ENCODE results near the gene SLC47A1.
"Not testable (repeated sequence)": the region's sequence is repeated elsewhere in the genome, so short reads cannot be mapped to it uniquely, and the experiment has no call there.

The SLC47A1 gene, protein sequence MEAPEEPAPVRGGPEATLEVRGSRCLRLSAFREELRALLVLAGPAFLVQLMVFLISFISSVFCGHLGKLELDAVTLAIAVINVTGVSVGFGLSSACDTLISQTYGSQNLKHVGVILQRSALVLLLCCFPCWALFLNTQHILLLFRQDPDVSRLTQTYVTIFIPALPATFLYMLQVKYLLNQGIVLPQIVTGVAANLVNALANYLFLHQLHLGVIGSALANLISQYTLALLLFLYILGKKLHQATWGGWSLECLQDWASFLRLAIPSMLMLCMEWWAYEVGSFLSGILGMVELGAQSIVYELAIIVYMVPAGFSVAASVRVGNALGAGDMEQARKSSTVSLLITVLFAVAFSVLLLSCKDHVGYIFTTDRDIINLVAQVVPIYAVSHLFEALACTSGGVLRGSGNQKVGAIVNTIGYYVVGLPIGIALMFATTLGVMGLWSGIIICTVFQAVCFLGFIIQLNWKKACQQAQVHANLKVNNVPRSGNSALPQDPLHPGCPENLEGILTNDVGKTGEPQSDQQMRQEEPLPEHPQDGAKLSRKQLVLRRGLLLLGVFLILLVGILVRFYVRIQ

DNA sequence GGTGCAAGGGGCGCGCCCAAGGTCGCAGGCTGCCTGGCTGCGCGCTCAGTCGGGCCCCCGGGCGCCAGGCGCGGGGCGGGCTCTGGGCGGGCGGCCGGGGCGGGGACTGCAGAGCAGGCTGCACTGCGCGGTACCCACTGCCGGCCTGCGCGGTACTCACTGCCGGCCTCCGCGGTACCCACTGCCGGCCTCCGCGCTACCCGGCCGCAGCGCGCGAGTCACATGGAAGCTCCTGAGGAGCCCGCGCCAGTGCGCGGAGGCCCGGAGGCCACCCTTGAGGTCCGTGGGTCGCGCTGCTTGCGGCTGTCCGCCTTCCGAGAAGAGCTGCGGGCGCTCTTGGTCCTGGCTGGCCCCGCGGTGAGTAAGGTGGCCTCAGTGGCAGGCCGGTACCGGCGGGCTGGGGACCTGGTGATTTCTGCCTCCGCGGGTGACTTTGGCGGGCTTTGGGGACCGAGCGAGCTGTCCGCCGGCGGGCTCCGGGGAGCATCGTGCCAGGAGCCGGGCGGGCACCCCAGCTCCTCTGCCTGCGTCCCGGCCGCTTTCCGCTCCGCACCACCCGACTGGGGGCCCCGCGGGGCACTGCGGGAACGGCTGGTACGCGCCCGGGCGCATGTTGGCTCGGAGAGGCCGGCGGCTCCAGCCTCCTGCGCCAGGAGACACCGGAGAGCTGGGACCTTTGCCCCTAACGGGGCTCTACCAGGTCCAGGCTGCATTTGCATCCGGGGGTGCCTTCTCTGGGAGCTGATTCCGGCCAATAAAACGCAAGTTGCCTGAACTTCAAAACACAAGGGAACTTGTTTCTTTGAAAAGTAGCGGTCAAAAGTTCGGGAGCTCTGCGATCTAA is at the start of gene SLC47A1:
TSS of gene SLC47A1 (plus strand) at position 137 of the 844 bp plus-strand sequence. CDS start at position 223, 86 bp downstream.
- no peak for DNase-seq (ENCODE audit: low read depth, low spot score)

DNA sequence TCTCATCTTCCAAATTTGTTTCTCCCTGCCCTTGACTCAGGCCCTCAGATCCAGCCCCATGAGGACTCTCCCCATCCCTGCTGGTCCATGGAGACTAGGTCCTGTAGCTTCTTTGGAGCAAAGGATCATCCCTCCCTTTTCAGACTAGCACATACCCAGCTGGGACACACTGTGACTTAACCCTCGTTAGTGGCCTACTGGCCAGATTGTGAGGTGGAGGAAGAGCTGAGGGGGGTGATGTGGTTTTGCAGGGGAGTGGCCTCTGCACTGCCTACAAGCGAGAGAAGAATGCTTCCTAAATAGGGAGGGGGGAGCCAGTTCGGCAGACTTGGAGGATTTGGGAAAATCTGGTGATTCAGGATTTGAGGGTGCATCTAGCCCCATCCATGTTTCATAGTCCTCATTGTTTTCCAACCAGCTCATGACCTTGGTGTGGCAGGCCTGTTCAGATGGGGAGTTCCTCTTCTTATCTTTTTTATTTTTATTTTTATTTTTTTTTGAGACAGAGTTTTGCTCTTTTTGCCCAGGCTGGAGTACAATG is 47.8 kb upstream of the SLC47A1 start:
- DNase-seq (ENCODE audit: low read depth, low spot score) = no peak

DNA sequence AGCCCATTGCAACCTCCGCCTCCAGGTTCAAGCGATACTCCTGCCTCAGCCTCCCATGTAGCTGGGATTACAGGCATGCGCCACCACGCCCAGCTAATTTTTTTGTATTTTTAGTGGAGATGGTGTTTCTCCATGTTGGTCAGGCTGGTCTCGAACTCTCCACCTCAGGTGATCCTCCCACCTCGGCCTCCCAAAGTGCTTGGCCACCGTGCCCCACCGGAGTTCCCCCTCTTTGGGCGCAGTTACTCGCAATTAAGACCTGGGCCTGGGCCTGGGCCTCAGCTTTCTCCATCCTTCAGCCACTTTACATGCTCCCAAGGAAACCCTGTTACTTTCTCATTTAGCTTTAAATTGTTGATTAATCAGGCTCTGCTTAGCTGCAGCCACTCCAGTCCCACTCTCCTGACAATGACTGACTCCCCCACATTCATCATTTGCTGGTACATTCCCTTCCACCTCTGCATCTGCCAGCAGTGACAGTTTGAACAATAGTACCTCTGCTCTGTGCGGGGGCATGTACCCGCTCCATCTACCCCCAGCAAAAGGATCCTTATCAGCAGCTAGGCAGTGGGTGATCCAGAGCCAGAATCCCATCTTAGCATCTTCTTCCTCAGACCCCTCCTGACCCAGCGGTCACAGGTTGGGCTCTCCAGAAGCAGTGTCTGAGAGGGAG is 47.2 kb upstream of the SLC47A1 start:
- no peak for DNase-seq (ENCODE audit: low read depth, low spot score)

DNA sequence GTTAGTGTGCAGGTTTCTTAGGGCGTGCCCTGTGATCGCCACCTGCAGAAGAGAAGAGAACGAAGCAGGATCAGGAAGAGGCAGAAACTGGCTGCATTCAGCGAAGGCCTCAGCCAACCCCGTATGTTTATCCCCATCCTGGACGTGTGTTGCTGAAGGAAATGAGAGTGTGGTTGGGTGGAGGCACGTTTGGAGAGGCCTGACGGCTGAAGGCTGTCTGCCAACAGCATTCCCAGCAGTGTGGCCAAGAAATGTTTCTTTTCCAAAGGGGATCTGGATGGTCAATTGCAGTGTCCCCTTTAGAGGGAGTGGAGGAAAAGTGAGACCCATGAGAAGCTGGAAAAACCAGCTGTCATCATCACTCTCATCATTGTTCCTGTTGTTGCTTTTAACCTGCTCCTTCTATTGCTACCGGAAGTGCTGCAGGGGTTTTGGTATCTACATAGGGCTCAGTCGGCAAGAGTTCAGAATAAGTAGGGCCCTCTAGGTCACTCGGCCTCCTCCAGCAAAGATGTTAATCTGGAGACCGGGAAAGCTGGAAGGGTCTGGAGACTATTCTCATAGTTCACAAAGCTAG is 46.5 kb upstream of the SLC47A1 start:
- no peak for DNase-seq (ENCODE audit: low read depth, low spot score)

DNA sequence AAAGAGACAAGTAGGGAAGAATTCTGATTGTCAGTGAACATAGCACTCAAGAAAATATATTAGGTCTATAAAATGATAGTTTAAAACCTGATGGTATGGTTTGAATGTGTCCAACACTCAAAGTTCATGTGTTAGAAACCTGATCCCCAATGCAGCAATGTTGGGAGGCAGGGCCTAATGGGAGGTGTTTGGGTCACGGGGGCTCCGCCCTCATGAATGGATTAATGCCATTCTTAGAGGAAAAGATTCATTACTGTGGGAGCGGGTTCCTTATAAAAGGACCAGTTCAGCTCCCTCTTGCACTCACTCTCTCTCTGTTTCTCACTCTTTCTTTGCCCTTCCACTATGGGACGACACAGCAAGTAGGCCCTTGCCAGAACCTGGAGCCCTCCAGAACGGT is 41.5 kb upstream of the SLC47A1 start:
- no peak for DNase-seq (ENCODE audit: low read depth, low spot score)

DNA sequence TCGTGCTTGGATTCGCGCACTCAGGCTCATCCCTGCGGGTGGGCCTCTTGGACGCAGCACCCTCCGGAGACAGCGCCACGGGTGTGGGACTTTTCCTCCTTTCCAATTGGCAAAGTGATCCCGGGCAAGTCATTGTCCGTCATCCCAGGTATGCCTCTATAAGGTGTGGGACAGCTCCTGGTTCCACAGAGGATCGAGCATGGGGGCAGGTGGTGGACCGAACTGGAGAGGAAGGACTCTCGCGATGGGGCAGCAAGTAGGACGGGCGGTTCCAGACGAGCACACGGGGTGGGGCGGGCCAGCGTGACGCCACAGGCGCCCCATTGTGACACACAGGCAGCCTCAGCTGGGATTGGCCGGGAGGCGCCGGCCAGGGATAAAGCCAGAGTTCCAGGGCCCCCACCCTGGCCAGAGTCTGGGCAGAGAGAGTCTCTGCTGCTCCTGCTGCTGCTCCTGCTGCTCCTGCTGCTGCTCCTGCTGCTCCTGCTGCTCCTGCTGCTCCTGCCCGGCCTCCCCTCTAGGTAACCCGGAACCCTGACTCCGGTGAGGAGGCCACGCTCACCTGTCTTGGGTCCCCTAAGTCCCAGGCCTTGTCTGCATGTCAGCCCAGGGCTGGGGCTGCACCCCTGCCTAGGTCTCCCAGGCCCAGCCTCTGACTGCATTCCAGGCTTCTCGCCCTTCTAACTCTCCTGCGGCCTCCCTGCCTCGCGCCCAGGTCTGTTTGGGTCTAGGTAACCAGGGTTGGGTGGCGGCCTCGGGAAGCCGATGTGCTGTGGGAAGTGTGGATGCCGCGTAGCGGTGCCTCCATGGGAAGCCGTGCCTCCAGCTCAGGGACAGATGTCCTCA is 38.5 kb upstream of the SLC47A1 start:
- no peak for DNase-seq (ENCODE audit: low read depth, low spot score)

DNA sequence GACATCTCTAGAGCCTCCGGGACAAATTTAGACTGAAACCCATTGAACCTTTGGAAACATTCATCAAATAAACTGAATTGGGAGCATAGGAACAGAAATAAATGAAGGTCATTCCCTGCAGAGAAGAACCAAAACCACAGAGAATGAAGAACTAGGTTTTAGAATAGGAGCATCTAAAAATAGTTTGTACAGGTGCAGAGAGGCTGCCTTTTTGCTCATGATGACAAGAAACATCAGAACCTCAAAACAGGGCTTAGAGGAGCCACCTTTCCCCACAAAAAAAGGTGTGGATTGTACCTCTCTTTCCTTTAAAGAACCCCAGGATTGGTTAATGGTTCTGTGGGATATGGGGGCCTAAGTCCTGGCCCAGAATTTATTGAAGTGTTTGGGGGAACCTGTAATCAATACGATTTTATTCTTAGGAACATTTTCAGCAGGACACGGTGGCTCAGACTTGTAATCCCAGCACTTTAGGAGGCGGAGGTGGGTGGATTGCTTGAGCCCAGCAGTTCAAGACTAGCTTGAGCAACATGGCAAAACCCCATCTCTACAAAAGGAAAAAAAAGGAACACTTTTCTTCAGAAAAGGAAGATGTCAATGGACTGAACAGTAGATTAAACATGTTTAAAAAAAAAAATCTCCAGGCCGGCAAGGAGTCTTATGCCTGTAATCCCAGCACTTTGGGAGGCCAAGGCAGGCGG is 37.7 kb upstream of the SLC47A1 start:
- no peak for DNase-seq (ENCODE audit: low read depth, low spot score)

DNA sequence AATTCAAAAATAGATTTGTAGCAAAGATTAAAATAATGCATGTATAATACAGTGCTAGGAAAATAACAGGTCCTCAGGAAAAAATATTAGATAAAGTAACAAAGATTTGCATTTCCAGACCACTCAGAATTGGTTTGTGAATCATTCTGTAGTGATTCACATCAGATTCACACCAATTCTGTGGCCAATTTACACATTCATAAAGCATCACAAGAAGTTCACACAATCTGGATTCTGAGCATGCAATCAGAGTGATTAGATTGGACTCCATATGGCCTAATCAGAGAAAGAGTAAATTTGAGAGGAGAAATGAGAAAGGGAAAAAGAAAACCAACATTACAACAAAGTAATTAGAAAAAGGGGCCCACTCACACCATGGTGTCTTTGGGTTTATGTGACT is 36.0 kb upstream of the SLC47A1 start:
- no peak for DNase-seq (ENCODE audit: low read depth, low spot score)

DNA sequence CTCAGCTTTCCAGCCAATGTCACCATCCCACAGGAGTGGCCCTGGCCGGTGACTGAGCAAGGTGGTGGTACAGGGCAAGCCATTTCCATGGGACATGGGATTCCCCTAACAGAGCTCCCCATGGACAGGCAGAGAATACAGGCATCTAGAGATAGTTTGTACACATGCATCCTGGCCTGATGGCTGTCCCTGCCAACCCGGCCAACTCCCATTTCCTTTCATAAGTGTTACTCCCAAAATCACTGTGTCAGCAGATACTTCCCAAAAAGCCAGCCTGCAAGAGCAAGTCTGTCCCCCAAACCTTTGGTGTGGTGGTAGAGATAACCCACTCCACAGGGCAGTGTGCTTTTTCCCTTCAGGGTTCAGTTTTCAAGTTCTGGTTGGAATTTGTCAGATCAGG is 32.4 kb upstream of the SLC47A1 start:
- no peak for DNase-seq (ENCODE audit: low read depth, low spot score)

DNA sequence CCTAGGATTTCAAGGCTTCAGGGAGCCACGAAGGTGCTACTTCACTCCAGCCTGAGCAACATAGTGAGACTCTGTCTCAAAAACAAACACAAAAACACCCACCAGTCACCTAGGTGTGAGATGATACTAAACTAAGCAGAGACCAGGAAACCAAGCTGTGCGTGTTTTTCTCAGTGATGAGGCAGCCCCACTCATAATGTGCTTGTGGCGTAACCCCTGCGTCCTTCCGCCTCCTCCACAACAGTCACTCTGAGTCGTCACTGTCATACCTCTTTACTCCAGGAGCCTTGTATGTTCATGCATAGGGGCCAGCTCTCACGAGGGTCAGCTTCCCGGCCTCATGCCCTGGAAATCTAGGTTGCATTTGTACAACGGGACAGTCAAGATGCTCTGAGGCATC is 31.1 kb upstream of the SLC47A1 start:
- DNase-seq (ENCODE audit: low read depth, low spot score) = no peak

DNA sequence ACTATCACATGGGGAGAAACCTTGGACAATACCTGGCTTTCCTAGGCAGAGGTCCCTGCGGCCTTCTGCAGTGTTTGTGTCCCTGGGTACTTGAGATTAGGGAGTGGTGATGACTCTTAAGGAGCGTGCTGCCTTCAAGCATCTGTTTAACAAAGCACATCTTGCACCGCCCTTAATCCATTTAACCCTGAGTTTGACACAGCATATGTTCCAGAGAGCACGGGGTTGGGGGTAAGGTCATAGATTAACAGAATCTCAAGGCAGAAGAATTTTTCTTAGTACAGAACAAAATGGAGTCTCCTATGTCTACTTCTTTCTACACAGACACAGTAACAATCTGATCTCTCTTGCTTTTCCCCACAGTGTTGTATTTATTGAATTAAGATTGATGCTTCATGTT is 28.1 kb upstream of the SLC47A1 start:
- not testable (repeated sequence) for DNase-seq (ENCODE audit: low read depth, low spot score)

DNA sequence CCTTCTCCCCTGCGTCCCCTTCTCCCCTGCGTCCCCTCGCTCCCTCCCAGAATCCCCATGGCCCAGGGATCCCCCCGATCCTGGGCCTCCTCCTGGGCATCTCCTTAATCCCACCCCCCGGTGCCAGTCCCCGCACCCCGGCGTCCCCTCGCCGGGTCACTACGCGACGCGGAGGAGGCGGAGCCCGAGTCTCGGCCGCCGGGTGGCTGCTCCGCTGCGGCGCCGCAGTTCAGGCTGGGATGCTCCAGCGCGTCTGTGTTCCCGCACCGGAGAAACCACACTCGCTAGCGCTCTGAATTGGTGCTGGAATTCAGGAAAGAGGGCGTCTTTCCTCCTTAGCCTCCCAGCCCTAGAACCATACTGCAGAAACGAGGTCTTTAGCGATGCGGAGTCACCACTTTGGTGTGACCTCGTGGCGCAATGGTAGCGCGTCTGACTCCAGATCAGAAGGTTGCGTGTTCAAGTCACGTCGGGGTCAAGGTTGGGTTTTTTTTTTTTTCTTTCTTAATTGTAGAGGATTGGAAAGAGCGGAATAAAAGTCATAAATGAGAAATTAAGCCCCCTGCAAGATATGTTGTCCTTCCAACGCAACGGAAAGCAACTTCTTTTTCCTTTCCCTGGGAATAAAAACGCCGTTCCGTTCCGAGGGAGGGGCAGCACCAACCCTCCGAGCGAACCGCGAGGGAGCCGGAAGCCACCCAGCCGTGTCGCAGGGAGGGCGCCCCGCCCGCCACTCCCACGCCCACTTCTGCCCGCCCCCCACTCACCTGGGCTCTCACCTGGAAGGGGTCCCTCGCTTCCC is 25.7 kb upstream of the SLC47A1 start:
- DNase-seq (ENCODE audit: low read depth, low spot score) = peak; percentile 58

DNA sequence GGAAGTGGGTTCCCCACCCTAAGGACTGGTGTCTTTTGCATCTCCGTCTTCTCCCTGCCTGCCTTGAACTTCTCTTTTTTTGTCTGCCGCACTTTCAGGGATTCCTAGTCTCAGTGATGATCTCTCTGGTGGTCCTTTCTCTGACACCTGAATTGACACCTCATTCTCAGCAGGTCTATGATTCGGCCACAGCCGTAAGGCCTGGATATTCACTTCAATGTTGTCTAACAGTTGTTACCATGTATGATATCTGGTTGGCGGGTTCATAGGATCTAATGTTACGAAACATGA is 25.1 kb upstream of the SLC47A1 start:
- DNase-seq (ENCODE audit: low read depth, low spot score) = no peak

DNA sequence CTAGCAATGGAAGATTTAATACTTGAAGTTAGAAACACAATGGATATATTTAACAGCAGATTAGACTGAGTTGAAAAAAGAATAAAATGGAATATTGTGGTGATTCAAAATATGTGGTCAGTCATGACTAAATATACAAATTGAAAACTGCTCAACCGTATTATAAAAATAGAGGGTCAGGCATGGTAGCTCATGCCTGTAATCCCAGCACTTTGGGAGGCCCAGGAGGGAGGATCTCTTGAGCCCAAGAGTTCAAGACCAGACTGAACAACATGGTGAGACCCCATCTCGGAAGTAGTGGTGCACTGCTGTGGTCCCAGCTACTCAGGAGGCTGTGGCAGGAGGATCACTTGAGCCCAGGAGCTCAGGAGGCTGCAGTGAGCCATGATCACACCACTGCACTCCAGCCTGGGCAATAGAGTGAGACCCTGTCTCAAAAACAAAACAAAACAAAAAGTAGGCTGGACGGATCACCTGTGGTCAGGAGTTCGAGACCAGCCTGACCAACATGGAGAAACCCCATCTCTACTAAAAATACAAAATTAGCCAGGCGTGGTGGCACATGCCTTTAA is 24.3 kb upstream of the SLC47A1 start:
- not testable (repeated sequence) for DNase-seq (ENCODE audit: low read depth, low spot score)

DNA sequence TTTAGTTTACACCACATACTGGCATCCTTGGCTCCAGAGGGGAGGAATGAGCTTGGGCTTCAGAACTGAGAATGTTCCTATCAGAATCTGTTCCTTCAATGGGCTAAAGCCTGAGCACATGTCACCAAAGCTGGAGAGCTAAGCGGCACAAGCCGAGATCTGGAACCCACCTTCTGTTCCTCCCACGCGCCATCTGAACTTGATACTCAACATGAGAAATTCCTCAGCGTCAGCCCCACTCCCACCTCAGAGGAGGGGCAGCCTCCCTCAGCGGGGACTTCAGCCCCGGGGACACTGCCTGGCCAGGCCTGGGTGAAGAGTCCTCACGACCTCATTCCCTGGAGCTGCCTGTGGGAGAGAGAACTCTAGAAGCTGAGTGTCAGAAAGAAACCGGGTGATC is 22.8 kb upstream of the SLC47A1 start:
- no peak for DNase-seq (ENCODE audit: low read depth, low spot score)

DNA sequence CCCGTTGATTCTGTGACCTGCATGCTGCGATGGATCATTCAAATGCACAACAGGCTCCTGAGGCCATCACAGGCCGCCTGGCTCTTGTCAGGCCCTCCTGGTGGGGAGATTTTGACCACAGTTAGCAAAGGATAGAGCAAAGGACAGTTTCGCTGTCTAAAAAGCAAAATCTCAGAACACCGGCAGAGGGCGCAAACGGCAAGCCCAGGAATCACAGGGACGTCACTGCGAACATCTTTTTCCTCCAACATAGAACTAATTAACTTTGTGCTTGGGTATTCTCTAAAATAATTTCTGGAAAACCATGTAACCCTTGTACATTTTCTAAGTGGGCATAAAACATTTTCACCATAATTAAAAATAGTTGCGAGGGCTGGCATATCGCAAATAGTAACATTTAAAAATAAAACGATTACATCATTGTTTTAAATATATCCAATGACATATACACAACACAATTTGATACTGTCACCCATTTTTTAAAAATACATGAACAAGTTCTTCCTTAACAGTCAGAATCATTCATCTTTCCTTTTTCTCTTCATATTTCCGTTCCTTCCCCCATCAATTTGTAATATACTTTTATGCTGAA is 19.7 kb upstream of the SLC47A1 start:
- DNase-seq (ENCODE audit: low read depth, low spot score) = peak; percentile 33

DNA sequence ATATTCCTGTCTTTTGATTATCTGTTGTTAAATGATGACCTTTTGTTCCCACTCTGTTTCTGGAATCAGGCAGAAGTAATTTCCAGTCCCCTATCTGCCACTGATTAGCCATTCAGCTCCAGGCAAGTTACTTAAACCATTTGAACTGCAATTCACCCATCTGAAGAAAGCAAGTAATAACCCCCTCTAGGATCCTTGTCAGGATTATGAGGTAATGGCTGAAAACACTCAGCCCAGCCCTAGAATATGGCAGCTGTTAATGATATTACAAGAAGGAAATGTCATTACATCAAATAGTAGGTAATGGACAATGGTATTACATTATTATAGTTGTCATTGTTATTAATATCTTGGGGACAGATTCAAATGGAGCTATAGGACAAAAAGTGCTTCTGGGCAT is 16.0 kb upstream of the SLC47A1 start:
- DNase-seq (ENCODE audit: low read depth, low spot score) = no peak
